ENCODE measurements around the gene LRRC4.

The LRRC4 gene

DNA sequence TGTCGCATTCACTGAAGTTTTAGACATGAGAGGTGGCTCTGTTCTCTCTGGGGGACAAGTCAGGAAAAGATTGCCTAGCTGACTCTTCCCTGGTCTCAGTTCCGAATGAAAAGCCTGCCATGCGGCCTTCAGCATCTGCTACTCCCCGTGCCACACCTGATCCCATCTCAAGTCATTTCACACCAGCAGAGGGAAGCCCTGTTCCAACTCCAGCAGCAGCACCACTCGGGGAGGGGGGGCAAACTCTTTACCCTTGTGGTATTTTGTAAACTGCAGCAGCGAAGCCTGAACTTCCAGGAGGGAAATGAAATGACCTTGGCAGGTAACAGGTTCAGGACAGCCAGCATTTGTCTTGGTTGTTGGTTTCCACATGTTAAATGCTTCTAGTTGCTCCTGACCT is 13.8 kb downstream of the LRRC4 start:
- DNase-seq (ENCODE audit: low spot score), result no peak
- in situ Hi-C loops (cut with MboI; ENCODE audit: low pct_unique_long_range_greater_than_20kb, low sequenced_read_pairs, unreplicated experiment), result no loop called here
- TF ChIP-seq, protein P1, sequence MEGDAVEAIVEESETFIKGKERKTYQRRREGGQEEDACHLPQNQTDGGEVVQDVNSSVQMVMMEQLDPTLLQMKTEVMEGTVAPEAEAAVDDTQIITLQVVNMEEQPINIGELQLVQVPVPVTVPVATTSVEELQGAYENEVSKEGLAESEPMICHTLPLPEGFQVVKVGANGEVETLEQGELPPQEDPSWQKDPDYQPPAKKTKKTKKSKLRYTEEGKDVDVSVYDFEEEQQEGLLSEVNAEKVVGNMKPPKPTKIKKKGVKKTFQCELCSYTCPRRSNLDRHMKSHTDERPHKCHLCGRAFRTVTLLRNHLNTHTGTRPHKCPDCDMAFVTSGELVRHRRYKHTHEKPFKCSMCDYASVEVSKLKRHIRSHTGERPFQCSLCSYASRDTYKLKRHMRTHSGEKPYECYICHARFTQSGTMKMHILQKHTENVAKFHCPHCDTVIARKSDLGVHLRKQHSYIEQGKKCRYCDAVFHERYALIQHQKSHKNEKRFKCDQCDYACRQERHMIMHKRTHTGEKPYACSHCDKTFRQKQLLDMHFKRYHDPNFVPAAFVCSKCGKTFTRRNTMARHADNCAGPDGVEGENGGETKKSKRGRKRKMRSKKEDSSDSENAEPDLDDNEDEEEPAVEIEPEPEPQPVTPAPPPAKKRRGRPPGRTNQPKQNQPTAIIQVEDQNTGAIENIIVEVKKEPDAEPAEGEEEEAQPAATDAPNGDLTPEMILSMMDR (IDR thresholded peaks at IDR 0.05; ENCODE audit: extremely low read depth, insufficient read depth, missing control alignments), result no peak

DNA sequence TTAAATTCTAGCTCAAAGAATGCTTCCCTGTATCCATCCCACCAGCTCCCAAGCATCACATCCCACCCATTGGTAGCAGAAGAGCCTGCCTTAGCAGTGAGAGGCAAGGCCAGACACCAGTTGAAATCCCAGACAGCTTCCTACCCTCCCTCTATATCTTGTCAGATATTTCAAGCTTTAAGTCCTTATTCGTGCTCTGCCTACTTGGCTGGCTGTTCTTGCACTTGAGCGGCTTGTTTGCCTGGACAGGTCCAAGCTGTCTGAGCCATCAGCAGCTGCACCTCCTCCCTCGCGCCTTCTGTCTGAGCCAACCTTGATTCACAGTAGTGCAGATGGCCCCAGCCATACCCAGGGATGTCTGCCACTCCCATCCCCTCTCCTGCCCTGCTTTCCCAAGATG is 16.4 kb downstream of the LRRC4 start:
- no peak for DNase-seq (ENCODE audit: low spot score)
- TF ChIP-seq, protein P1 (IDR thresholded peaks at IDR 0.05; ENCODE audit: extremely low read depth, insufficient read depth, missing control alignments), result no peak
- in situ Hi-C loops (cut with MboI; ENCODE audit: low pct_unique_long_range_greater_than_20kb, low sequenced_read_pairs, unreplicated experiment), result no loop called here

DNA sequence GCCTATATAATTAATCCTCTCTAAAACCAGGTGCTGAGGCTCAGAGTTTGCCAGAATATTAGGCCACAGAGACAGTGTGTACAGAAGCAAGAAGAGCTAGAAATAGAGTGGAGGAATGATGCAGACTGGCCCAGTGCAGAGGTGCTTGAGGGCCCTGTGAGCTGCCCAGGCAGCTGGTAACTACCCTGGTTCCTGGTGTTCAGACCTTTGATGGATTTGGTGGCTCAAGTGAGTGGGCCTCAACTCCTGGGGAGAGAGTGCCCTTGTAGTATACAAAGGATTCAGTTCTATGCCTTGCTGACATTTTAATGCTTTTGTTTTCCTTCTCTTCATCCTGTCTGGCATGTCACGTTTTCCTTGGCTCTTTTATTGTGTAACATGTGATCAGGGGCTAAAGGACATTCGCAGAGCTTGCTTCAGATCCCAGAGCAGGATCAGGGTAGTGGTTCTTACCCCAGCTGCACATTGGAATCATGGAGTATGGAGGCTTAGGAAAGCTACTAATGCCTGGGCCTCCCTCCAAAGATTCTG is 20.0 kb downstream of the LRRC4 start:
- in situ Hi-C loops (cut with MboI; ENCODE audit: low pct_unique_long_range_greater_than_20kb, low sequenced_read_pairs, unreplicated experiment), result no loop called here
- TF ChIP-seq, protein P1 (IDR thresholded peaks at IDR 0.05; ENCODE audit: extremely low read depth, insufficient read depth, missing control alignments), result no peak
- no peak for DNase-seq (ENCODE audit: low spot score)

DNA sequence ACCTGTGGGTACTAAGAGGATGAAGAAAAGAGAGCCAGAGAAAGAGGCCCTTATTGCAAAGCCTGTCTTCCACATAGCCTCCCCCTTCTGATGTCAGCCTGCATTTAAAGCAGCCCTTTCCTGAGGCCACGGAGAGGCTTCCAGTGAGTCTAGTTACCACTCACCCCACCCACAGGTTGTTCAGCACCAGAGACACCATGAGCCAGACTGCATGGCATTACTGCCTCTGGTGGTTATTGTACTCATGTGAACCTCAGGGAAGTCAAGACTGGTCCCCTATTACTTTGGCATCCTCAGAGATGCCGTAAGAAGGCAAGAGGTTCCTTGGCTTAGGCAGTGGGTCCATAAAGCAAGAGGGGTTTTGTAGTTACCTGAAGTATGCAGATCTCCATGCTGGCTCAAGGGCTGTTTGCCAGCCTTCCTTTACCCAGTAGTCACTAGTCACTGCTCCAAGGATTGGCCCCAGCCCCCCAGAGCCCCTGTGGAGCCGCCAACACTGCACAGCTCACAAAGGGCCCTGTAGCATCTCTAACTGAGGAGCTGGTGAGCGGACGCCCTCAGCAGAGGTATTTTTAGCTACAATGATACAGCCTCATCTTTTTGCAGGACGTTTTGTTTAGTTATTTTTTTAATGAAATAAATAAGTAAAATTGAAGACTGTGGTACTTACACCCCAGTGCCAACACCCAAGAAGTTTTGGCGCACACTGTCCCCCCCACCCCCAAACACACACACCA is 20.7 kb downstream of the LRRC4 start:
- TF ChIP-seq, protein P1 (IDR thresholded peaks at IDR 0.05; ENCODE audit: extremely low read depth, insufficient read depth, missing control alignments), result peak; percentile 2
- no peak for DNase-seq (ENCODE audit: low spot score)
- in situ Hi-C loops (cut with MboI; ENCODE audit: low pct_unique_long_range_greater_than_20kb, low sequenced_read_pairs, unreplicated experiment), result no loop called here

DNA sequence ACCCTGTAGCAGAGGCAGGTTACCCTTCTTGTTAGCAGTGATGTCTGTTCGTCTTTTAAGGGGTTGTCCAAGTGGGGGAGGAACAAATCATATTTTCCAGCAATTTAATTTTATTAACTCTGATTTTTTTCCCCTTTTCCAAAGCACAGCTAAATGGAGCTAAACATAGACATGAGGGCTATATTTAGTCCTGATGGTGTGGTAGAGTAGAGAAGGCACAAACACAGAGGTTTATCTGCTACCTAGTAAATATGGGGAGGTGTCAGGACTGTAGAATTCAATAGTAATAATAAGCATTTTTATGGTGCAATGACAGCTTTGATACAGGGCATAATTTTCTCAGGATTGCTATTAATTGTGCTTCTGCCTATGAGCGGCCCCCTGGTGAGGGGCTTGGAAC is 22.5 kb downstream of the LRRC4 start:
- no peak for DNase-seq (ENCODE audit: low spot score)
- in situ Hi-C loops (cut with MboI; ENCODE audit: low pct_unique_long_range_greater_than_20kb, low sequenced_read_pairs, unreplicated experiment), result no loop called here
- TF ChIP-seq, protein P1 (IDR thresholded peaks at IDR 0.05; ENCODE audit: extremely low read depth, insufficient read depth, missing control alignments), result no peak

DNA sequence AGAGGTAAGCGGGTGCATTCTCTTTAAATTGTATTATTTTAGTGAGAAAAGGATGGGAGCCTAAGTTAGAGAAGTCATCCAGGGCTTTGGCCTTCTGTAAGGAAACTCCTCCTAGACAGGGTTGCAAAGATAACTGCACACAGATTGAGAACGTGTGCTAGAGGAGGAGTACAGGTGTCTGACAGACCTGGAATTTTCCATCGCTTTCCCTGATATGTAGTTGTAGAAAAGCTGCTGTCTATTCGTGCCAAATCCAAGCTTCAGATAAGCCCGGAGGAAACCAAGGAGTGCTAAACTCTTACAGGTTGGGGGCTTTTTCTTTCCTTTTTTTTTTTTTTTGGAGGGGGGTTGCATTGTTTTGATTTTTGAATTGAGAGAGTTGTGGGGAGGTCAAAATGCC is 23.1 kb downstream of the LRRC4 start:
- in situ Hi-C loops (cut with MboI; ENCODE audit: low pct_unique_long_range_greater_than_20kb, low sequenced_read_pairs, unreplicated experiment), result no loop called here
- DNase-seq (ENCODE audit: low spot score), result no peak
- TF ChIP-seq, protein P1 (IDR thresholded peaks at IDR 0.05; ENCODE audit: extremely low read depth, insufficient read depth, missing control alignments), result no peak

Data from GM13977 (cell line).